SW 1271 (cell line): ENCODE data around the gene ARID1B.

Experiments used
- DNase-seq, 2 experiments: peaks; one replicate each; lab custom pipeline; 2025; lab: John Stamatoyannopoulos, UW

Gene ARID1B

GRCh38 chr6:156791320-156791850 lies 14.2 kb downstream of the ARID1B start:
- DNase-seq: no peak

- no peak for DNase-seq
Observed at GRCh38 chr6:156793200-156793599, 16.0 kb downstream of the ARID1B start.

- no peak for DNase-seq
Observed at GRCh38 chr6:156794546-156795354, 17.6 kb downstream of the ARID1B start.

DNA sequence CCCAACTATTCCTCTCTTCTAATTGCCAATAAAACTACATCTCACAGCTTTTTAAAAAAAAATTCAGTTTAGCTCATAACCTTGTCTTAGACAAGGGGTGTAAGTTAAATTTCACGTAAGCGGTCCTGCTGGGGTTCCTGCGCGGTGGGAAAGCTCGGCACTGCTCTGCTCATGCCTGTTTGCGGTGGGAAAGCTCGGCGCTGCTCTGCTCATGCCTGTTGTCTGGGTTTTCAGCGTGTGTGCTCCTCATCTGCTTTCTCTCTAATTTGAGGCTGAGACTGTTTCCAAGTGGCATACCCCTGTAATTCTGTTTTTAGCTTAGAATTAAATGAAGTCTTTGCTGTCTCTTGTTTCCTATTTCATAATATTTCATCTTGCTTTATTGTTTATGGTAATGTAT lies 18.6 kb downstream of the ARID1B start:
- DNase-seq: no peak

GRCh38 chr6:156796627-156797026 lies 19.4 kb downstream of the ARID1B start:
- DNase-seq: no peak

DNA sequence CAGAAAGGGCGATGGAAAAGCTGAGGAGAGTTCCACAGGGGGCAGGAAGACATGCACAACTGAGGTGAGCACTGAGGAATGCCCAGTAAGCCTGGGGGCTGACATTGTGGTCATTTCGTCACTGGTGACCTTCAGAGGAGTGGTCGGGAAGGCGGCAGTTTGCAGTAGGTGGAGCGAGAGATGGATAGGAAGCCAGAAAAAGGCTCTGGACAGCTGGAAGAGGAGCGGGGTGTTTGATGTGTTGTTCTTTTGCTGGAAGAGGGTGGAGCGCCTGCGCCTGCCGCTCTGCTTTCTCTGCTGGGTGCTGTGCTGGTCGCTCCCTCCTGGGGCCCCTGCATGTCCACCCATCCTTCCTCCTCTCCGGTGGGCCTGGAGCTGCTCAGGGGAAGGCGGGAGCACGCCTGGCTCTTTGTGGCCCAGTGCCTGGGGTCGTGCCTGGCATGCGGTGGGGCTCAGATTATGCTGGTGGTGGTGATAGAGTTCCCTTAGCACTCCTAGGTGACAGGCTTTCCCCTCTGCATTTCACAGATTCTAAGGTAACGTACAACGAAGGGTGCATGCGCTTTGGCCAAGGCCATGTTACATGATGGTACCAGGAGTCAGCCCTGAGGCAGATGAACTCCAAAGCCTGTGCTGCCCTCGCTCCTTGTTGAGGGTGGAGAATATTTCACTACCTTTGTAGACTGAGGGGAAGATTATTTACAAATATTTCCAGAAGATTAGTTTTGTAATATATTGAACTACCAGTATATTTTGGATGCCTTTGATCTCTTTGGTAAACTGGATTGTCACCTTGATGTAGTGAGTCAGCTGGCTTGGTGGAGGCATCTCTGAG lies 20.9 kb downstream of the ARID1B start:
- DNase-seq: no peak

- DNase-seq: no peak
Observed at GRCh38 chr6:156801712-156802111, 24.5 kb downstream of the ARID1B start.

GRCh38 chr6:156803353-156803752 lies 26.2 kb downstream of the ARID1B start:
- no peak for DNase-seq

GRCh38 chr6:156804402-156804801 lies 27.2 kb downstream of the ARID1B start:
- DNase-seq: no peak

DNA sequence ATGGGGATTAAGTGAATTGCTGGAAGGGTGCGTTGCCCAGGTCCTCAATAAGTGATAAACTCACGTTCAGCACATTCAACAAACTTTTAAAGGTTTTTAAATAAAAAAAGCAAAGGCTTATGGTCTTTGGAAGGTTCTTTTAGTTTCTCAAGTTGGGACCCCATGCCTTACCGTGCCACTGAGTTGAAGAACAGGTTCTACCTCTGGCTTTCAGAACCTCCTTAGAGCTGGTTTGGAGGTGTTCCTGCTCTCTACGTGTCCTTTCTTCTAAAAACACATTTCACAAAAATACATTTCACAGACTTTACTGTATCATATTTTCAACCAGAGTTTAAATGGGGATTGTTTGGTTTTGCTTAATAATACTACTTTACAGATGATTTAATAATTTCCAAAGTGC lies 29.0 kb downstream of the ARID1B start:
- no peak for DNase-seq

DNA sequence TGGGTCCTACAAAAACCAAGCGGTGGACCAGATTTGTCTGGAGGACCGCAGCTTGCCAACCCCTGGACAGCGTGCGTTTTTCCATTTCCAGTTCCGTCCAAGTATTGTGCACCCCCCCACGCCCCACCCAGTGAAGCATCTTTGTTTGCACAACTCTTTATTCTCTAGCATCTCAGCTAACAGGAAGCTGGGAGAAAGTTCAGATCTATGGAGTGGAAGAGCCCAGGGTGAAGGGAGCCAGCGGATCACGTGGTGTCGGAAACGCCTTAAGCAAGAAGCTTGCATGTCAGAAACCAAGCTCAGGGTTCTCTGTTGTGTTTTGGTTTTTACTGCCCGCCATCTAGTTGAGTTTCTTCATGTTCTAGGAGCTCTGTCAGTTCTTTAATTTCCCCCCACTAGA lies 29.9 kb downstream of the ARID1B start:
- DNase-seq: no peak

DNA sequence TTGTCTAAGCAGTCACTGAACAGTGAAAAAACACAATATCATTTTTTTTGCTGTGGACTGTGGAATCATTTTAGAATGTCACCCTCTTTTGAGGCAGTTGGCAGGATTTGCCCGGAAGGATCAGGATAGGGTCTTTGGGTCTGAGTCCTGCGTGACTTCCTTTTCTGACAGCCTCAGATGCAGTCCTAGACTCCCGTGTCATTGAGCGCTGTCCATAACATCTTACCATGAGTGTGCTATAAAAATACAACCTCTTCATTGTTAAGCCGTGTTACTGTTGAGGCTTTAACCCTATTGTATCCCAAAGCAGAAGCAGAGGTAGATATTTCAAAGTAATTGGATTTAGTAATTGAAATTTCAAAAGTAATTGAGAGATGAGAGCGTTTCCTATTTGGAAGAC lies 30.6 kb downstream of the ARID1B start:
- DNase-seq: no peak

- no peak for DNase-seq
Observed at GRCh38 chr6:156808287-156808686, 31.1 kb downstream of the ARID1B start.

DNA sequence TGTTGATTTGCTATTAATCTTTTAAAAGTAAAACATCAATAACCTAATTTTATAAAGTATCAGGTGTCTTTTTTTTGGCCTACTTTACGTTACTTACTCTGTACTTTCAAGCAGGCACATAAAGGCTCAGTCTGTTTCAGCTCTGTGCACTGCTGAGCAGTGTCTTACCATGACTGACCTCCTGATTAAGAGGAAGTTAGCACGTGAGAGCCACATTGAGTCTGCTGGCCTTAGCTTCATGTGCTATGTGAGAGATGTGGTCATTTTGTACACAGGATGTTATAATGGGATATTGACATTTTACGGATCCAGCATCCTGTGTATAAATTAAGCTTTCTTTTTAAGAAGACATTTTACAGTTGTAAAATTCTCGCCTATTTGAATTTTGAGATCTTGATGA lies 31.9 kb downstream of the ARID1B start:
- DNase-seq: no peak

- no peak for DNase-seq
Observed at GRCh38 chr6:156809446-156810178, 32.4 kb downstream of the ARID1B start.

- DNase-seq: no peak
Observed at GRCh38 chr6:156814036-156814581, 36.9 kb downstream of the ARID1B start.

DNA sequence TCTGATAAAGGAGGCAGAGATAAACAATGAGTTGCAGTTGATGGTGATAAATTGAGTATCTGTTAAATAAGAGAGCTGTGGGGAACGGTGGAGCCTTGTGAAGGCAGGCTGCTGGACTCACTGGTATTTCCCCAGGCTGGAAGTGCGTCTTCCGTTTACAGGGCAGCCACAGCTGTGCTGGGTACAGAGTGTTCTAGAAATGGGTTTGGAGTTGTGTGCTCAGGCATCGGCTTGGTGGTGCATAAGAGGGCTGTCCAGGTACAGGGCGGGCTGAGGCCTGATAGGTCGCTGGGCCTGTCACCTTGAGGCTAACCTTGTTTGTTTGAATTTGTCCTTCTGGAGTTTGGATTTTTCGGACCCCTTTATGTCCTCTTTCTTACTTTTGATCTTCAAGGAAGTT lies 39.3 kb downstream of the ARID1B start:
- no peak for DNase-seq

GRCh38 chr6:156820089-156820798 lies 43.1 kb downstream of the ARID1B start:
- no peak for DNase-seq

DNA sequence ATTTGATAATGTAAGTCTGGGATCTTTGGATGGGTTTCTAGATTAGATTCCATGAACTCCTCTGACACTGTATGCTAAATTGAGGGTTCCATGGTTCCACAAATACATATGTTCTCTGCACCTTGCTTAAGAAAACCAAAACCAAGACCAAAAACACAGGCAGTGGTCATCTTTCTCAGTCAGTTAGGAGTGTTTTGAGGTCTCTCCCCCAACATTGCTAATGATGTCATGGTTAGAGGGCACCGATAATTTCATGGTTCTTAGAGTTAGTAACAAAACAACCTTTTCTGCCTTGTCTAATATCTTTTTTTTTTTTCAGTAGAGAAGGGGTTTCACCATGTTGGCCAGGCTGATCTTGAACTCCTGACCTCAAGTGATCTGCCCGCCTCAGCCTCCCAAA lies 44.5 kb downstream of the ARID1B start:
- DNase-seq: no peak

GRCh38 chr6:156822747-156823206 lies 45.6 kb downstream of the ARID1B start:
- no peak for DNase-seq

- DNase-seq: no peak
Observed at GRCh38 chr6:156824142-156824541, 47.0 kb downstream of the ARID1B start.
